Natural killer cell treated with Interleukin-12 subunit alpha and Interleukin-12 subunit beta and Interleukin-15 and Interleukin-18, amount 100 ng/mL, for 72 hours (primary cell): Measurements from ENCODE around the gene CACHD1. TPM values are rescaled to one million over a fixed set of nuclear protein-coding genes. Genes with fewer than 3 reads are reported as not detected.
"Not testable (repeated sequence)": the region's sequence is repeated elsewhere in the genome, so short reads cannot be mapped to it uniquely, and the experiment has no call there.

Experiments
- ATAC-seq, 2 donors: fragments of 150-1000 bp; cut with Tn5 transposase in 1 of 2; sonication (Bioruptor Pico), chemical (Tn5 transposase) in 1 of 2; 2 replicates each; pipeline ENCODE4 v1.10.0; 2021
- DNase-seq: peaks from one replicate; pipeline ENCODE4 v3.0.0; 2022; ENCODE audit warnings: low spot score
- H3K27ac Mint-ChIP-seq, 2 donors: 1 replicate in 1 of 2; 2 replicates in 1 of 2; pipeline ENCODE4 v1.8.0; 2022; ENCODE audit warnings: mixed read lengths in 2 of 2, mild to moderate bottlenecking in 1 of 2, moderate library complexity in 1 of 2
- H3K27me3 Mint-ChIP-seq, 2 donors: 1 replicate in 1 of 2; 2 replicates in 1 of 2; pipeline ENCODE4 v1.8.0; 2022; ENCODE audit warnings: mixed read lengths in 2 of 2
- H3K36me3 Mint-ChIP-seq: one replicate; pipeline ENCODE4 v1.8.0; 2022; ENCODE audit warnings: mixed read lengths
- H3K4me1 Mint-ChIP-seq, 2 donors: 1 replicate in 1 of 2; 2 replicates in 1 of 2; pipeline ENCODE4 v1.8.0; 2022; ENCODE audit warnings: low read depth in 2 of 2, mixed read lengths in 2 of 2, mild to moderate bottlenecking in 1 of 2
- H3K4me3 Mint-ChIP-seq: one replicate; pipeline ENCODE4 v1.8.0; 2022; ENCODE audit warnings: mixed read lengths
- H3K9me3 Mint-ChIP-seq: 2 replicates; pipeline ENCODE4 v1.8.0; 2022; ENCODE audit warnings: mixed read lengths
- total RNA-seq, 2 donors: library from RNA; stranded (reverse); gene quantifications; one replicate each; pipeline ENCODE4 v1.2.3, GENCODE V29; 2022

CACHD1 gene
- total RNA-seq, 2 donors from 2014 or later, result 0.11 to 0.14 TPM

DNA sequence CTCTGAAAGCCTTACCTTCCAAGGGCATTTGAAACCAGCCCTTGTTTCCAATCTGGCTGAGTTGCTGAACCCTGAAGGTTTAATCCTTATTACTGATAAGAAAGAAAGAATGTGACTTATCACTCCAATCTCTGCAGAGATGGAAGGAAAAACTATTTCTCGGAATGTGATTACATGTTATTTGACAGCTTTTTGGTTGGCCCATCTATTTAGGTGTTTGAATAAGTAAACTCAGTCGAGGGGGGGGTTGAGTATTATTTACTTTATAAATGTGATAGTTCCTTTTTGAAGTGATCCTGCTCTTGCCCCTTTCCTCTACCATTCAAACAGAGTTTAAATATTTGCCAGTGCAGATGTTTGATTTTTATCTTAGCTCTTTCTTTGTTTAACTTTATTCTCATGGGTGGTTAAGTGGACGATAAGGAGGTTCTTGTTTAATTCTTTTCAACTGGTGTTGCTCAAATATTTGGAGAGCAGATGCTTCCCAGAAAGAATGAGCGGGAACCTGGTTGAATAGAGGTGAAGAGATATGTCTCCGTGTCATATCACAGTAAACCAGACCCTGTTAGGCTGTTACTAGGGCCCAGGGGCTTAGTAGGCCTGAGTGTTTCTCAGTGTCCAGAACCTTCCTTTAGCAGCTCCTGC lies 126.1 kb downstream of the CACHD1 start:
- peaks cover 5 to 38% of the 10 kb centered on the region in 2 donors for H3K27me3 Mint-ChIP-seq
- H3K9me3 Mint-ChIP-seq, result no peaks in the 10 kb centered on the region
- ATAC-seq (no peak), DNase-seq (no peak)
- H3K27ac Mint-ChIP-seq, result no peak overlapping the region
- H3K4me3 Mint-ChIP-seq, result no peak overlapping the region
- H3K4me1 Mint-ChIP-seq, result no peaks in the 10 kb centered on the region
- no peaks in the 10 kb centered on the region for H3K36me3 Mint-ChIP-seq

DNA sequence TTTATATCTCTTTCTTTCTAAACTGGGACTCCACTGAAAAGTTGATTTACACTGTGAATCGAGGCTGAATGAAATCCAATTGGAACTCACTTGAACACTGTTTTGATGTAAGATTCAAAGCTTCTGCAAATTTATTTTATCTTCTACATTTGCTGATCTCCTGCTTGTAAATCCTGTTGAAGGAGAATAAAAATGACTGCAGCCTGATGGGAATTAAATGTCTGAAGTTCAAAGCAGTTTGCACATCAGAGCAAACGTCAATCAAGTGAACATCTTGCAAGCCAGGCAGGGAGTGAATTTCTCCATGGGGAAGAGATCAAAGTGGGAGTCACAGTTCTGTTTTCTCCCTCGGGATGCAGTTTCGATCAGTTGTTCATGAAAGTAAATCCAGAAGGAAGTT lies 127.2 kb downstream of the CACHD1 start:
- H3K27ac Mint-ChIP-seq, result no peak overlapping the region
- no peaks in the 10 kb centered on the region for H3K9me3 Mint-ChIP-seq
- no peak for ATAC-seq

DNA sequence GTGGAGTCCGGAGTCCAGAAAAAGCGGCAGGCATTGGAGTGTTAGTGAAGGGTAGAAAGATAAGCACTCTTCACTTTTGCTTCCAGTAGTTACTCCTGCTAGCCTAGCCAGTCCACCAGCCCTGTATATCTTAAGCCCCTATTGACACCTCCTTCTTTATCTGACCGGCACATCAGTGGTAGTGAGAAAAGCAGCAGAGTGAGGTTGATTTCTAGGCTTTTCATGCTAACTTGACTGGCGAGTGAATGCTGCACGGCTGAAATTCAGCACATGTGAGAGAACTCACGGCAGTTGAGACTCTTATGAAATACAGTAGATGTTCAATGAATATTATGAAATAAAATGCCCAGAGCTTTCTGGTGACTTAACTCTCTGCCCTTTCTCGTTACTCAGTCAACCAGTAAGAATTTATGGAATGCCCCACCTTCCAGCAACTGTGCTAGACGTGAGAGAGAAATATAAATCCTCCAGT lies 128.2 kb downstream of the CACHD1 start:
- Mint-ChIP-seq H3K9me3 (no peaks in the 10 kb centered on the region), H3K4me1 (no peaks in the 10 kb centered on the region), H3K36me3 (no peaks in the 10 kb centered on the region), H3K4me3 (no peak overlapping the region), H3K27ac (no peak overlapping the region), H3K27me3 (peaks cover 5 to 25% of the 10 kb centered on the region in 2 donors)
- DNase-seq, result no peak
- ATAC-seq, result no peak

More for the DNA sequence above, 127.2 kb downstream of the CACHD1 start:
- no peak for DNase-seq
- H3K36me3 Mint-ChIP-seq, result no peaks in the 10 kb centered on the region
- no peaks in the 10 kb centered on the region for H3K4me1 Mint-ChIP-seq
- H3K27me3 Mint-ChIP-seq, result peaks cover 5 to 32% of the 10 kb centered on the region in 2 donors
- H3K4me3 Mint-ChIP-seq, result no peak overlapping the region

GRCh38 chr1:64599242-64599641 lies 129.3 kb downstream of the CACHD1 start:
- ATAC-seq (no peak), DNase-seq (no peak)
- no peaks in the 10 kb centered on the region for H3K9me3 Mint-ChIP-seq
- H3K27ac Mint-ChIP-seq, result no peak overlapping the region
- no peaks in the 10 kb centered on the region for H3K36me3 Mint-ChIP-seq
- peaks cover 5 to 25% of the 10 kb centered on the region in 2 donors for H3K27me3 Mint-ChIP-seq
- no peak overlapping the region for H3K4me3 Mint-ChIP-seq
- no peaks in the 10 kb centered on the region for H3K4me1 Mint-ChIP-seq

GRCh38 chr1:64601207-64601606 lies 131.3 kb downstream of the CACHD1 start:
- no peaks in the 10 kb centered on the region for H3K36me3 Mint-ChIP-seq
- H3K27ac Mint-ChIP-seq, result no peak overlapping the region
- H3K4me3 Mint-ChIP-seq, result no peak overlapping the region
- H3K9me3 Mint-ChIP-seq, result no peaks in the 10 kb centered on the region
- H3K4me1 Mint-ChIP-seq, result no peaks in the 10 kb centered on the region
- DNase-seq (no peak), ATAC-seq (no peak)
- H3K27me3 Mint-ChIP-seq, result peaks cover 5 to 25% of the 10 kb centered on the region in 2 donors

GRCh38 chr1:64608005-64608650 lies 138.2 kb downstream of the CACHD1 start:
- Mint-ChIP-seq H3K27ac (no peak overlapping the region), H3K4me3 (no peak overlapping the region), H3K4me1 (no peaks in the 10 kb centered on the region), H3K36me3 (peaks cover 4% of the 10 kb centered on the region), H3K27me3 (peaks cover 0 to 3% of the 10 kb centered on the region in 2 donors), H3K9me3 (no peaks in the 10 kb centered on the region)
- no peak for DNase-seq
- ATAC-seq, result no peak

DNA sequence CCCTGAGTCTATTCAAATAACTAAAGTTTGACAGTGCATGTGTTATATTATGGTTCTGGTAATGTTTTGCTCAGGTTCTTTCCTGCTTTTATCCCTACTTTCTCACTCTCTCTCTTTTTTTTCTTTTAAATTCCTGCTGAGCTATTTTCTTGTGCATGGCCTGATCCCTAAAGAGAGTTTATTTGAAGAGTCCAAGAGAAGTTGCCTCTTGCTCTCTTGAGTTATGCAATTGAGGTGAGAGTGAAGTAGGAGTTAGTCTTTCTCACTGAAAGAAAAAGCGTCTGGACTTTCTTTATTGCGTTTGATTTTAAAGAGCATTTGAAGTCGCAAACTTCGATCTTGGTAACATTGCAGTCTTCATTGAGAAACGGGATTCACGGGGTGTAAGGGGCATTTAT lies 138.7 kb downstream of the CACHD1 start:
- ATAC-seq (no peak), DNase-seq (no peak)
- Mint-ChIP-seq H3K9me3 (peaks cover under 1% of the 10 kb centered on the region), H3K4me3 (no peak overlapping the region), H3K36me3 (peaks cover 4% of the 10 kb centered on the region), H3K4me1 (no peaks in the 10 kb centered on the region), H3K27me3 (peaks cover 4 to 6% of the 10 kb centered on the region in 2 donors), H3K27ac (no peak overlapping the region)

GRCh38 chr1:64610950-64611349 lies 141.0 kb downstream of the CACHD1 start:
- peaks cover 15 to 20% of the 10 kb centered on the region in 2 donors for H3K27me3 Mint-ChIP-seq
- H3K27ac Mint-ChIP-seq, H3K4me1 Mint-ChIP-seq, H3K9me3 Mint-ChIP-seq, DNase-seq, ATAC-seq, H3K36me3 Mint-ChIP-seq, H3K4me3 Mint-ChIP-seq: not testable (repeated sequence)

DNA sequence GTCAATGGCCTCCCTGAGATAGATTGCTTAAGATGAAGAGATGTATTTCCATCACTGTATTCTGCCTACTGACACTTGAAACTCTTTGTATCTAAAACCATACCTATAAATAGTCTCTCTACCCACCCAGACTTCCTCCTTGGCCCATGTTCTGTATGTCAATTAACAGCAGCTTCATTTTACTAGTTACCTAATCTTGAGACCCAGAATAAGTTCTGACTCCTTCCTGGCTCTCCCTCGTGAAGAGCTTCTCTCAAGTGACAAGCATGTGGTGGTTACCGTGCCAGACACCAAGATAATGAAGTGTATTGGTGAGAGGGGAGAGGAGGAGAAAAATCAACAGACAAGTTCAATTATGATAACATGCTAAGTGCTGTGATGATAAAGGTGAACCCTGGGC lies 146.1 kb downstream of the CACHD1 start:
- no peak for ATAC-seq
- no peaks in the 10 kb centered on the region for H3K4me1 Mint-ChIP-seq
- no peak overlapping the region for H3K27ac Mint-ChIP-seq

DNA sequence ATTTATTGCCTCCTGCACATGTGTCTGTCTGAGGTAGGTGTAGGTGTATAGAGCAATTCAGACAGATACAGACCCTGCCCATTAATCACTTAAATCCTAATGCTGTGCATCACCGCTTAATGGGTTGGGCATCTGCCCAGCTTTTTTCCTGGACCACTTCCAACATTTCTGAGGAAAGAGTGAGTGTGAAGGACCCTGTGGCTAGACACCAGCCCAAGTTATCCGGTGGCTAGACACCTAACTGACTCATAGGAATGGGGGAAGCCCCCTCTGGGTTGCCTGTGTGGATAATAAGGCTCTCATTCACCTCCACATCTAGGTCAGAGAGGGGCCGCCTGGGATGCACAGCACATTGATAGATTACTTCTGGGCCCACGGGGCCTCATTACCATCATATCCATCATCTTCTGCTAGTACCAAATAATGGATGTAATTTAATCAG lies 153.8 kb downstream of the CACHD1 start:
- Mint-ChIP-seq H3K4me1 (peaks cover 4 to 12% of the 10 kb centered on the region in 2 donors), H3K4me3 (peak overlapping the region; percentile 15), H3K9me3 (no peaks in the 10 kb centered on the region), H3K27ac (peak overlapping the region in 1 of 2 donors; percentile 21), H3K27me3 (peaks cover 0 to 33% of the 10 kb centered on the region in 2 donors), H3K36me3 (no peaks in the 10 kb centered on the region)
- peak; percentile 68 to 78 for ATAC-seq
- DNase-seq, result no peak

More for the DNA sequence above, 146.1 kb downstream of the CACHD1 start:
- DNase-seq, result no peak
- H3K4me3 Mint-ChIP-seq, result no peak overlapping the region
- H3K27me3 Mint-ChIP-seq, result peaks cover 19 to 45% of the 10 kb centered on the region in 2 donors
- H3K36me3 Mint-ChIP-seq, result peaks cover 4% of the 10 kb centered on the region
- H3K9me3 Mint-ChIP-seq, result peaks cover 9% of the 10 kb centered on the region

- no peaks in the 10 kb centered on the region for H3K36me3 Mint-ChIP-seq
- peaks cover 4 to 12% of the 10 kb centered on the region in 2 donors for H3K4me1 Mint-ChIP-seq
- H3K4me3 Mint-ChIP-seq, result peak overlapping the region; percentile 15
These were observed 154.3 kb downstream of the CACHD1 start for GRCh38 chr1:64624218-64624713.

GRCh38 chr1:64624808-64625207 lies 154.9 kb downstream of the CACHD1 start:
- H3K27ac Mint-ChIP-seq, result peak overlapping the region in 1 of 2 donors; percentile 11

More at GRCh38 chr1:64624218-64624713, 154.3 kb downstream of the CACHD1 start:
- Mint-ChIP-seq H3K9me3 (no peaks in the 10 kb centered on the region), H3K27me3 (peaks cover 0 to 28% of the 10 kb centered on the region in 2 donors), H3K27ac (no peak overlapping the region)
- no peak for DNase-seq
- ATAC-seq, result peak; percentile 74 to 79

GRCh38 chr1:64630611-64631010 lies 160.7 kb downstream of the CACHD1 start:
- ATAC-seq, result no peak
- Mint-ChIP-seq H3K9me3 (no peaks in the 10 kb centered on the region), H3K36me3 (no peaks in the 10 kb centered on the region), H3K4me3 (no peak overlapping the region), H3K27ac (peak overlapping the region in 1 of 2 donors; percentile 65), H3K4me1 (peaks cover 6% of the 10 kb centered on the region in 2 donors), H3K27me3 (peaks cover 0 to 7% of the 10 kb centered on the region in 2 donors)
- no peak for DNase-seq

More at GRCh38 chr1:64624808-64625207, 154.9 kb downstream of the CACHD1 start:
- no peaks in the 10 kb centered on the region for H3K9me3 Mint-ChIP-seq
- ATAC-seq (no peak), DNase-seq (no peak)
- H3K4me1 Mint-ChIP-seq, result peaks cover 4 to 12% of the 10 kb centered on the region in 2 donors
- no peak overlapping the region for H3K4me3 Mint-ChIP-seq
- H3K36me3 Mint-ChIP-seq, result no peaks in the 10 kb centered on the region
- peaks cover 0 to 27% of the 10 kb centered on the region in 2 donors for H3K27me3 Mint-ChIP-seq
